ENCODE data around the gene POFUT2.

- no peak for TF ChIP-seq TAF1 (IDR thresholded peaks at IDR 0.05; ENCODE audit: borderline replicate concordance, low read depth, low read length)
- no peak for TF ChIP-seq POLR2A (IDR thresholded peaks at IDR 0.05; ENCODE audit: low read depth, low read length)
- no peak for TF ChIP-seq POLR2AphosphoS5 (IDR thresholded peaks at IDR 0.05; ENCODE audit: low read depth, low read length)
Measured at GRCh38 chr21:45234127-45234526, 53.6 kb downstream of the POFUT2 start.
